ENCODE data around the gene ANO2.

ANO2 gene

DNA sequence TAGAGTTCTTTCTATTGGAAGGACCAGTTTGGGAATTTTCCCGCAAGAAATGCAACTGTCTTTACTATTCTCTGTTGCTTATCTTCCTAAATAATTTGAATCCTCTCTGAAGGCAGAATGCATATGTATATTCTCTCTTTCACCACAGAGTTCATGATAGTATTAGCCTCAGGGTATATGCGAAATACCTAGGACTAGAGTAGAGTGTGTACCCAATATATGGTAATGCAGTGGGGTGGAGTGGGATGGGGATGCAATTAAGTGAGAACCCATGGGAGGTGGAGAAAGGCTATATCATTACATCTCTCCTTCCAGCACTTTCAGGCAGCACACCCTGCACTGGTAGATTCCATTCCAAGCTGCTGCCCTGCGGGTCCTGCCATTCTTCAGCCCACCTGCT, 207.3 kb downstream of the ANO2 start:
- H3K36me3 ChIP-seq (replicated peaks; ENCODE audit: low read depth, low read length), result no peaks in the 10 kb centered on the region
- H4K20me1 ChIP-seq (ENCODE audit: insufficient read depth, low read length), result no peaks in the 10 kb centered on the region
- H3K27me3 ChIP-seq (ENCODE audit: low read depth, low read length), result 0 out of 2 replicates have a peak, but pooled peaks cover 11% of the 10 kb centered on the region
- no peaks in the 10 kb centered on the region for H3K4me1 ChIP-seq (ENCODE audit: low read length)
- H3K4me2 ChIP-seq (ENCODE audit: low read length), result no peak overlapping the region
- no peak overlapping the region for H3K4me3 ChIP-seq (ENCODE audit: low read length)
- H3K79me2 ChIP-seq (ENCODE audit: low read length), result no peaks in the 10 kb centered on the region
- H3K27ac ChIP-seq (ENCODE audit: low read length), result no peak overlapping the region
- TF ChIP-seq, protein P1, sequence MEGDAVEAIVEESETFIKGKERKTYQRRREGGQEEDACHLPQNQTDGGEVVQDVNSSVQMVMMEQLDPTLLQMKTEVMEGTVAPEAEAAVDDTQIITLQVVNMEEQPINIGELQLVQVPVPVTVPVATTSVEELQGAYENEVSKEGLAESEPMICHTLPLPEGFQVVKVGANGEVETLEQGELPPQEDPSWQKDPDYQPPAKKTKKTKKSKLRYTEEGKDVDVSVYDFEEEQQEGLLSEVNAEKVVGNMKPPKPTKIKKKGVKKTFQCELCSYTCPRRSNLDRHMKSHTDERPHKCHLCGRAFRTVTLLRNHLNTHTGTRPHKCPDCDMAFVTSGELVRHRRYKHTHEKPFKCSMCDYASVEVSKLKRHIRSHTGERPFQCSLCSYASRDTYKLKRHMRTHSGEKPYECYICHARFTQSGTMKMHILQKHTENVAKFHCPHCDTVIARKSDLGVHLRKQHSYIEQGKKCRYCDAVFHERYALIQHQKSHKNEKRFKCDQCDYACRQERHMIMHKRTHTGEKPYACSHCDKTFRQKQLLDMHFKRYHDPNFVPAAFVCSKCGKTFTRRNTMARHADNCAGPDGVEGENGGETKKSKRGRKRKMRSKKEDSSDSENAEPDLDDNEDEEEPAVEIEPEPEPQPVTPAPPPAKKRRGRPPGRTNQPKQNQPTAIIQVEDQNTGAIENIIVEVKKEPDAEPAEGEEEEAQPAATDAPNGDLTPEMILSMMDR (IDR thresholded peaks at IDR 0.05; ENCODE audit: low read depth, low read length), result no peak
- TF ChIP-seq EZH2phosphoT487 (IDR thresholded peaks at IDR 0.05; ENCODE audit: low read depth), result no peak
- H3K9me3 ChIP-seq (ENCODE audit: insufficient read depth, low read length), result no peaks in the 10 kb centered on the region
- H3K9ac ChIP-seq (ENCODE audit: low read length), result no peak overlapping the region
- H2AFZ ChIP-seq (ENCODE audit: low read depth, low read length), result no peak overlapping the region

- Histone ChIP-seq H3K27me3 (ENCODE audit: low read depth, low read length) (0 out of 2 replicates have a peak, but pooled peaks cover 11% of the 10 kb centered on the region), H3K4me2 (ENCODE audit: low read length) (no peak overlapping the region), H2AFZ (ENCODE audit: low read depth, low read length) (no peak overlapping the region), H3K79me2 (ENCODE audit: low read length) (no peaks in the 10 kb centered on the region), H3K27ac (ENCODE audit: low read length) (no peak overlapping the region), H4K20me1 (ENCODE audit: insufficient read depth, low read length) (no peaks in the 10 kb centered on the region), H3K9ac (ENCODE audit: low read length) (no peak overlapping the region), H3K36me3 (replicated peaks; ENCODE audit: low read depth, low read length) (no peaks in the 10 kb centered on the region), H3K4me1 (ENCODE audit: low read length) (no peaks in the 10 kb centered on the region), H3K4me3 (ENCODE audit: low read length) (no peak overlapping the region), H3K9me3 (ENCODE audit: insufficient read depth, low read length) (no peaks in the 10 kb centered on the region)
- TF ChIP-seq, protein P1 (IDR thresholded peaks at IDR 0.05; ENCODE audit: low read depth, low read length), result no peak
- TF ChIP-seq EZH2phosphoT487 (IDR thresholded peaks at IDR 0.05; ENCODE audit: low read depth), result no peak
Measured at GRCh38 chr12:5736527-5736926, 208.5 kb downstream of the ANO2 start.

DNA sequence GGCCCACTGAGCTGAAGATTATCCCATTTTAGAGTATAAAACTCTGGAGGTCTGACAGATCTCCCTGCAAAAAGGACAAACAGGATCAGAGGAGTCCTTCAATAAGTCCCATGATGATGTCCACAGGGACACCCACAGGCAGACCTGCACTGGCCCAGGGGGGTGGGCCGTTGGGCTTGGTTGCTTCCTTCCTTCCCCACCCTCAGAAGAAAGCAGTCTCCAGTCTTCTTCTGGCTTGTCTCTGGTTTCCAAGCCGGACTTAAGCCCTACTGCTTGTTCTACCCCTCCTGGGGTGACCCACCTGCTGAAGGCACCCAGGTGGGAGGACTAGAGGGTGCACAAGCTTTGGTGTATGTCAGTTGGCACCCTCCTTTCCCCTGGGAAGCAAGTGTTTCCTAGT, 209.0 kb downstream of the ANO2 start:
- H3K4me1 ChIP-seq (ENCODE audit: low read length), result no peaks in the 10 kb centered on the region
- TF ChIP-seq EZH2phosphoT487 (IDR thresholded peaks at IDR 0.05; ENCODE audit: low read depth), result no peak
- TF ChIP-seq, protein P1 (IDR thresholded peaks at IDR 0.05; ENCODE audit: low read depth, low read length), result no peak
- H3K36me3 ChIP-seq (replicated peaks; ENCODE audit: low read depth, low read length), result no peaks in the 10 kb centered on the region
- H3K4me3 ChIP-seq (ENCODE audit: low read length), result no peak overlapping the region
- 0 out of 2 replicates have a peak, but pooled peaks cover 8% of the 10 kb centered on the region for H3K27me3 ChIP-seq (ENCODE audit: low read depth, low read length)
- H4K20me1 ChIP-seq (ENCODE audit: insufficient read depth, low read length), result no peaks in the 10 kb centered on the region
- H3K27ac ChIP-seq (ENCODE audit: low read length), result no peak overlapping the region
- H2AFZ ChIP-seq (ENCODE audit: low read depth, low read length), result no peak overlapping the region
- no peaks in the 10 kb centered on the region for H3K79me2 ChIP-seq (ENCODE audit: low read length)
- no peak overlapping the region for H3K4me2 ChIP-seq (ENCODE audit: low read length)
- H3K9ac ChIP-seq (ENCODE audit: low read length), result no peak overlapping the region
- H3K9me3 ChIP-seq (ENCODE audit: insufficient read depth, low read length), result no peaks in the 10 kb centered on the region

- Histone ChIP-seq H3K4me2 (ENCODE audit: low read length) (no peak overlapping the region), H2AFZ (ENCODE audit: low read depth, low read length) (no peak overlapping the region), H3K9ac (ENCODE audit: low read length) (no peak overlapping the region), H3K36me3 (replicated peaks; ENCODE audit: low read depth, low read length) (no peaks in the 10 kb centered on the region), H3K27me3 (ENCODE audit: low read depth, low read length) (0 out of 2 replicates have a peak, but pooled peaks cover 6% of the 10 kb centered on the region), H4K20me1 (ENCODE audit: insufficient read depth, low read length) (no peaks in the 10 kb centered on the region), H3K9me3 (ENCODE audit: insufficient read depth, low read length) (no peaks in the 10 kb centered on the region), H3K79me2 (ENCODE audit: low read length) (no peaks in the 10 kb centered on the region), H3K4me1 (ENCODE audit: low read length) (no peaks in the 10 kb centered on the region), H3K27ac (ENCODE audit: low read length) (no peak overlapping the region), H3K4me3 (ENCODE audit: low read length) (no peak overlapping the region)
- no peak for TF ChIP-seq EZH2phosphoT487 (IDR thresholded peaks at IDR 0.05; ENCODE audit: low read depth)
- TF ChIP-seq, protein P1 (IDR thresholded peaks at IDR 0.05; ENCODE audit: low read depth, low read length), result no peak
Measured at GRCh38 chr12:5733916-5734315, 211.1 kb downstream of the ANO2 start.
